Subcutaneous adipose tissue (tissue), 4 donors: ENCODE results near the gene SMARCA1. TPM values are rescaled to one million over a fixed set of nuclear protein-coding genes. Genes with fewer than 3 reads are reported as not detected.

ENCODE experiments used
- total RNA-seq, 4 donors: library from RNA; depleted of rRNA; stranded (reverse); fragments of >200 nt; gene quantifications; one replicate each; pipeline ENCODE4 v1.1.0, GENCODE V29; 2016
- TF ChIP-seq, protein P1 (sequence below): fragments of 450-650 bp; IDR thresholded peaks from one replicate; pipeline ENCODE4 v1.5.1; 2016; ENCODE audit warnings: low read depth, mild to moderate bottlenecking, control low read depth, antibody characterized with exemption, moderate library complexity

Gene SMARCA1
- total RNA-seq, 4 donors from 2014 or later: 28.8 to 39.9 (median 37.7) TPM

DNA sequence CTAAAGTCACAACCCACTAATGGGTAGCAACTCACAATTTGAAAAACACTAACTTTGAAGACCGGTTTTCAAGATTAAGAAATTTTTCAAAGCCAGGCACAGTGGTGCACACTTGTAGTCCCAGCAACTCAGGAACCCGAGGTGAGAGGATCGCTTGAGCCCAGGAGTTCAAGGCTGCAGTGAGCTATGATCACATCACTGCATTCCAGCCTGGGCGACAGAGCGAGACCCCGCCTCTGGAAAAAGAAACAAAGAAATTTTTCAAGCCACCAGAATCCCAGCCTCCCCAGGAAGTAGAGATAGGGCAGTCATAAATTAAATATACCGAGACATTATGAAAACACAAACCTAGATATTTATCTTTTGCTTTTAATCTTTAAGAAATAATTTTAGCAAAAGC, 13.0 kb downstream of the SMARCA1 start:
- TF ChIP-seq, protein P1, sequence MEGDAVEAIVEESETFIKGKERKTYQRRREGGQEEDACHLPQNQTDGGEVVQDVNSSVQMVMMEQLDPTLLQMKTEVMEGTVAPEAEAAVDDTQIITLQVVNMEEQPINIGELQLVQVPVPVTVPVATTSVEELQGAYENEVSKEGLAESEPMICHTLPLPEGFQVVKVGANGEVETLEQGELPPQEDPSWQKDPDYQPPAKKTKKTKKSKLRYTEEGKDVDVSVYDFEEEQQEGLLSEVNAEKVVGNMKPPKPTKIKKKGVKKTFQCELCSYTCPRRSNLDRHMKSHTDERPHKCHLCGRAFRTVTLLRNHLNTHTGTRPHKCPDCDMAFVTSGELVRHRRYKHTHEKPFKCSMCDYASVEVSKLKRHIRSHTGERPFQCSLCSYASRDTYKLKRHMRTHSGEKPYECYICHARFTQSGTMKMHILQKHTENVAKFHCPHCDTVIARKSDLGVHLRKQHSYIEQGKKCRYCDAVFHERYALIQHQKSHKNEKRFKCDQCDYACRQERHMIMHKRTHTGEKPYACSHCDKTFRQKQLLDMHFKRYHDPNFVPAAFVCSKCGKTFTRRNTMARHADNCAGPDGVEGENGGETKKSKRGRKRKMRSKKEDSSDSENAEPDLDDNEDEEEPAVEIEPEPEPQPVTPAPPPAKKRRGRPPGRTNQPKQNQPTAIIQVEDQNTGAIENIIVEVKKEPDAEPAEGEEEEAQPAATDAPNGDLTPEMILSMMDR: no peak

DNA sequence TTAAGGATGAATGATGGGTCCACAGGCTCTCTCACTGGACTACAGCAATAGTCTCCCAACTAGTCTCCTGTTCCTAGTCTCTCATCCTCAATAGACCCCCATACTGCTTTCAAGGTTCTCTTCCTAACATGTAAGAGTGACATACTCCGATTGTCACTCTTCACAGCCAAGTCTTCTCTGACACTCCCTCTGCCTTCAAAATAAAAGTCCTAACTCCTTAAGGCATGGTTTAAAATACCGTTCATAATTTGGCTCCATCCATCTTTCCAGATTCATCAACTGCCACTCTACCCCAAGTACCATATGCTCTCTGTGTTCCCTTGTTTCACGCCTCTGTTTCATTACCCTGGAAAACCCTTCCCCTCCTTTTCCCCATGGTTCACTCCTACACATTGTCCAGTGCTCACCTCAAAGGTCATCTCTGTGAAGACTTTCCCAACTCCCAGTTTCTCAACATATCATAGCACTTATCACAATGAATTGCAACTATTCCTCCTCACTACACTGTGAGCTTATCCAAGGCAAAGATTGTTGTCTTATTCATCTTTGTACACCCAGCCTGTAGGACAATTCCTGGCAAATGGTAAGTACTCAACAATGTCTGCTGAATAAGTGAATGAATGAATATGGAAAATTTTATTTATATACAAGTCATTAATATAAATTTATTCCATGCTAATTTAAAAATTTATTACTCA, 26.0 kb downstream of the SMARCA1 start:
- TF ChIP-seq, protein P1: no peak

DNA sequence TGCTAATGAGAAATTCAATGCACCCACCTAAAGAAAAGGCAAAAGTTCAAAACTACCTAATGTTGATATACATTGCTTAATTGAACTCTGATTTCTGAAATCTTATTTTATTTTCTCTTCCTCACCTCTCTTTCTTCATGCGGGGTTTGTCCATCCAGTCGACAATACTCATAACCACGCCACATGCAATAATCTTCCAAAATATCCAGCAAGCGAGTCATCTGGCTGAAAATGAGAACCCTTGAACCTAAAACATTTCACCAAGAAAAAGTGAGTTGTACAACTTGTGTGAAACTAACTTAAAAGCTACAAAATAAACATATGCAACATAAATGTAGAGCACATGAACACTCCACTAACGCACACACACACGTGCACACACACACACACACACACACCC, 26.7 kb downstream of the SMARCA1 start:
- TF ChIP-seq, protein P1: no peak

DNA sequence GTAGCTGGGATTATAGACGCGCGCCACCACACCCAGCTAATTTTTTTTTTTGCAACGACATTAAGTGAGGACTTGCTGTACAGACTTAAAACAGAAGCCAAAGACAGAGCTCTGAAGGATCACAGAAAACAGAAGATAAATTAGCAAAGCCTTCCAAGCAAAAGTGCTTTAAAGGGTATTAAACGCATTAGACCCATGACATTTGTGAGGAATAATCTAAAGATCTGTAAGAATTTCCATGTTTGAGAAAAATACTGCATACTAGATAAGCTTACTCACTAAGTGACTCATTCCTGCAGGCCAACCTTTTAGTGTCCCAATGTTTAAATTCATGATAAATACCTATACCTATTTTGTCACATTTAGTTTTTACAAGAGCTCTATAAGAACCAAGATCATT, 27.4 kb downstream of the SMARCA1 start:
- TF ChIP-seq, protein P1: no peak

DNA sequence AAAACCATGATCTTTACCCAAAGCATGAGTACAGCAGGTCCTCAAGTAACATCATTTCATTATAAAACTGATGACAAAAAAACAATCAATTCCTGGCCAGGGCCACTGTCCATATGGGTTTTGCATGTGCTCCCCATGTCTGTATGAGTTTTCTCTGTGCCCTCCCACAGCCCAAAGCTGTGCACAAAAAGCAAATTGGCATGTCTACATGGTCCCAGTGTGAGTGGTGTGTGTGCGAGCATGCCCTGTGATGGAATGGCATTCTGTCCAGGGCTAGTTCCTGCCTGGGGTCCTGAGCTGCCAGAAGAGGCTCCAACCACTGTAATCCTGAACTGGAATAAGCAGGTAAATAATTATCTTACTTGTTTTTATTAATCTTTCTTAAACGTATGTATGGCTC, 28.4 kb downstream of the SMARCA1 start:
- TF ChIP-seq, protein P1: no peak

DNA sequence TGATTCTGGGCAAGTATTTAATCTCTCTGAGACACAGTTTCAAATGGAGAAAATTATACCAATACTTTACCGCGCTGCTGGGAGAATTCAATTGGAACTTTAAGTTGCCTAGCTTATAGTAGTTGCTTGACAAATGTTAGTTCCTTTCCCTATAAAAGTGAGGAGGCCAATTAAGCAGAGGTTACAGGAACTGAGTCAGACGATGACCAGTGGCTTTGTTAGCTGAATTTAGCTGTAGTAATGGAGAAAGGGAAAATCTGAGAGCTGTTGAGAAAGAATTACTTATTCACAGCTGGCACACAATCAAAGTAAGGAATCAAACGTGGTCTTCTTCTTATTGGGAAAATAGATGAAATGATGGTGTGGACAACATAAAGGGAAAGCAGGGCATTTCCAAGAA, 29.6 kb downstream of the SMARCA1 start:
- TF ChIP-seq, protein P1: no peak

DNA sequence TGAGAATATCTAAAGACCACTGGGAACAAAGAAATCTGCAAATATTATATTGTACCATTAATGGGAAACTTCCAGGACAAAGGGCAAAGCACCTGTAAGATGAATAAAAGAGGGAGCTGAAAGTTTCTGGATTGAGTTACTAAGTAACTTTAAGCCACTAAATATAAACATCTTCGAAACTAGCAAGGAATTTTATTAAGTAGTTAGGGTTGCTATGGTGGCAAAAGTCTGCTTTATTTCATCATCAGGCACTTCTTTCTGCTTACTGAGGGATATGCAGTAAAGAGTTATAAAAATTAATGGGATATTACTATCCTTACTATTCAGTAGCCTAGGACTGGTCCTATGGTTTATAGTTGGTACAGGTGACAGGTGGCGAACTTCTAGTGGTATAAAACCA, 33.0 kb downstream of the SMARCA1 start:
- TF ChIP-seq, protein P1: no peak
